Measurements from ENCODE around the gene LRRIQ1.
A peak's percentile ranks its signal among the peaks of the same experiment; 100 is the strongest.

The LRRIQ1 gene

DNA sequence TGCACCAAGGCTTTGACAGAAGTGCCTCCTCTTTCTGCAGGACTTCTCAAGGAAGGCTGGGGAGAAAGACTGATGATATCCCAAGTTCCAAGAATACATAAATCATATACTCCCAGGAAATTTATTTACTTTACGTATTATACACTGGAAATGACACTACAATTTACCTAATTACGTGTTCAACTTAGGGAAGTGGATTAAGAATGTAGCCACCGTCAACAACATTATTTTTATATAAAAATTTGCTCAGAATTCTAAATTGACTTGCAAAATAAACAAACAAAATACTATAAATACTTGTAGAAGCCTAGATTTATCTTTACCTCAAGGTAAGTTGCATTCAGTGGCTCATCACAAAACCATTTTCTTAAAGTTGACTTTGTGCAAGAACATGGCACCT, 19.0 kb upstream of the LRRIQ1 start:
- TF ChIP-seq, protein P1, sequence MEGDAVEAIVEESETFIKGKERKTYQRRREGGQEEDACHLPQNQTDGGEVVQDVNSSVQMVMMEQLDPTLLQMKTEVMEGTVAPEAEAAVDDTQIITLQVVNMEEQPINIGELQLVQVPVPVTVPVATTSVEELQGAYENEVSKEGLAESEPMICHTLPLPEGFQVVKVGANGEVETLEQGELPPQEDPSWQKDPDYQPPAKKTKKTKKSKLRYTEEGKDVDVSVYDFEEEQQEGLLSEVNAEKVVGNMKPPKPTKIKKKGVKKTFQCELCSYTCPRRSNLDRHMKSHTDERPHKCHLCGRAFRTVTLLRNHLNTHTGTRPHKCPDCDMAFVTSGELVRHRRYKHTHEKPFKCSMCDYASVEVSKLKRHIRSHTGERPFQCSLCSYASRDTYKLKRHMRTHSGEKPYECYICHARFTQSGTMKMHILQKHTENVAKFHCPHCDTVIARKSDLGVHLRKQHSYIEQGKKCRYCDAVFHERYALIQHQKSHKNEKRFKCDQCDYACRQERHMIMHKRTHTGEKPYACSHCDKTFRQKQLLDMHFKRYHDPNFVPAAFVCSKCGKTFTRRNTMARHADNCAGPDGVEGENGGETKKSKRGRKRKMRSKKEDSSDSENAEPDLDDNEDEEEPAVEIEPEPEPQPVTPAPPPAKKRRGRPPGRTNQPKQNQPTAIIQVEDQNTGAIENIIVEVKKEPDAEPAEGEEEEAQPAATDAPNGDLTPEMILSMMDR (conservative IDR thresholded peaks at IDR 0.05; ENCODE audit: low read depth, low read length) = no peak
- no peak overlapping the region for H3K4me3 ChIP-seq (ENCODE audit: low read depth, low read length)
- no peak for DNase-seq (ENCODE audit: low read depth)

DNA sequence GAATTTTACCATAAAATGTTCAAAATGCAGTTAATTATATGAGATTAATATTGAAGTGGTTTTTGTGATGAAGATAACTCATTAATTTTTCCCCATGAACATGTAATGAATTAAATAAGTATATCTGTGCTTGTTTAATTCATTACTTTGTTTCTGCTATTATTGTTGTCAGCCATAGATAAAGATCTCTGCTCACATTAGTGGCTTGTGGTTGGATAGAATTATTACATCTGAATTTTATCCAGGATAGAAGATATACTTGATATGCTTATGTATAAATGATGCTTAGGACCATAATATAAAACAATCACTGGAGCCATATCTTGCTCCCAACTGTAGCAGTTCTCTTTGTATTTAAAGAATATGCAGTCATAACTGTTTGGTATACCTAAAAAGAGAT, 18.5 kb upstream of the LRRIQ1 start:
- no peak overlapping the region for H3K4me3 ChIP-seq (ENCODE audit: low read depth, low read length)
- DNase-seq (ENCODE audit: low read depth) = no peak
- TF ChIP-seq, protein P1 (conservative IDR thresholded peaks at IDR 0.05; ENCODE audit: low read depth, low read length) = no peak

DNA sequence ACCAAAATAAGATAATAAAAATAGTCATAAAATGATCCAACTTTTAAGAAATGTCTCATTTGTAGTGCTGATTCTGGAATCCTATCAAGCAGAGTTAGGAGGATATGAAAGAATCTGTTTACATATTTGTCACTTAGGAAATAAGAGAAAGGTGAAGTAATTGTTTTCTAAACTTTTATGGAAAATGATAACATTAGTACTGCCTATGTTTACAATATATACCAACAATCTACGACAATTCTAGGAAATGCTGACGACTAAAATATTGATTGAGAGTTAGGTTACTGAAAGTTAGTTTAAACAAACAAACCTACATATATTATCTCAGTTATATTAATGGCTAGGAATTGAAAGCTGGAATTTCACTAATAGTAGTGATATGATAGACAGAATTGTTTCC, 18.1 kb upstream of the LRRIQ1 start:
- TF ChIP-seq, protein P1 (conservative IDR thresholded peaks at IDR 0.05; ENCODE audit: low read depth, low read length) = no peak
- DNase-seq (ENCODE audit: low read depth) = no peak

DNA sequence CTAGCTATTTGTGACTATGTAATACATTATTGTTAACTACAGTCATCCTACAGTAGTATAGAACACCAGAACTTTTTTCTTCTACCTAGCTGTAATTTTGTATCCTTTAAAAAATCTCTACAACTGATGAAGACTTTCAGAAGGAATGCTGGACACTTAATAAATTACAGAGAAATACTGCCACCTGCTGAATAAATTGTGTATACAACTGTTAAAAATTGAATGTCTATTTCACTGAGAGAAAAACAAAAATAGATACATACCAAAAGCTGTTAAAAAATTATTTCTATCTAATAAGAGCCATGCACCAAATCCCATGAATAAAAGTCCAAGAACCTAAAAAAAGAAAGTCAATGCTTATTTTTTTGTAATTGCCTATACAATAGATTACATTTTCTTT, 6.7 kb upstream of the LRRIQ1 start:
- DNase-seq (ENCODE audit: low read depth) = peak; percentile 60
- H3K4me3 ChIP-seq (ENCODE audit: low read depth, low read length) = no peak overlapping the region
- TF ChIP-seq, protein P1 (conservative IDR thresholded peaks at IDR 0.05; ENCODE audit: low read depth, low read length) = peak; percentile 42

More for the DNA sequence above, 18.1 kb upstream of the LRRIQ1 start:
- H3K4me3 ChIP-seq (ENCODE audit: low read depth, low read length) = no peak overlapping the region

DNA sequence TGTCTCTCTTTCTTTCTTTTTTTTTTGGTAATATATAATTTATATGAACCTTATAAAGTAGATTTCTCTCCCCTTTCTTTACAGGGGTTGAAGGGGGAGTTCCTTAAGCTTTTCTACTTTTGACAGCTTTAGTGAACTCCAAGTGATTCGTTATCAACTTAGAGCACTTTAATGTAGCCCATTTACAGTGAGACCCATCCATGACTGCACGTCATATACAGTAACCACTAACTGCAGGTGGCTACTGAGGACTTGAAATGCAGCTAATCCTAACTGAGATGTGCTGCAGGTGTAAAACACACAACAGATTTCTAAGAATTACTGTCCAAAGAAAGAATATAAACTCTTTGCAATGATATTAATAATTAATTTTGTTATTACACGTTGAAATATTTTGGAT, 582 bp downstream of the LRRIQ1 start:
- TF ChIP-seq, protein P1 (conservative IDR thresholded peaks at IDR 0.05; ENCODE audit: low read depth, low read length) = no peak
- no peak for DNase-seq (ENCODE audit: low read depth)
- H3K4me3 ChIP-seq (ENCODE audit: low read depth, low read length) = peak overlapping the region; percentile 78

DNA sequence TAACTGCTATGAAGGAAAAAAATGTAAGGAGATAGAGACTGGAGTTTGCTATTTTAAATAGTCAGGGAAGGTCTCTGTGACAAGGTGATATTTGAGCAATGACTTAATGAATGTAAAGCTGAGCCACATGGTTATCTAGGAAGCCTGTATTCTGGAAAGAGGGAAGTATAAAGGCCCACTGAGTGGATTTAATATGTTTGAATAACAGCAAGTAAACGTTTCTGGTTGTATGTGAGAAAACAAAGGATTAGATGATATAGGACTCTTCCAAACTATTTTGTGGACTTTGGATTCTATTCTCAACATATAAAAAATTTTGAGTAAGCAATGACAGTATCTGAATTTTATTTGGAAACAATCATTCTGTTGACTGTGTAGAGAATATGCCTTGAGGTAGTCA, 5.2 kb downstream of the LRRIQ1 start:
- TF ChIP-seq, protein P1 (conservative IDR thresholded peaks at IDR 0.05; ENCODE audit: low read depth, low read length) = no peak
- no peak overlapping the region for H3K4me3 ChIP-seq (ENCODE audit: low read depth, low read length)
- no peak for DNase-seq (ENCODE audit: low read depth)

DNA sequence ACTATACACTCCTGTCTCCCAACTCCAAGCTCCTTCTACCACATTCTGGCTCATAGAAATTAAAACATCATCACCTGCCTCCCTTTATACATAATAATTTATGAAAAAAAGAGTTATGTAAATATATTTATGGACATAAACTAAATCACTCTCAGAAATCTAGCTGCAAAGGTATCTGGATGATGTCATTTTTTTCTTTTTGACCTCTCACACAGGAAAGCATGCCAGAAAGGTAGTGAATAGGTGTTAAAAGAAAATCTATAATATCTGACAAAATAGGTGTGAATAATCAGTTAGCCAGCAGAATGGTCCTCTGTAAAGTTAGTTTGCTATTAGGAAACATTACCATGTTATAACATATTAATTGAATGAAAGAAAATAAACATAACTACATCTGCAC, 7.7 kb downstream of the LRRIQ1 start:
- no peak for DNase-seq (ENCODE audit: low read depth)
- H3K4me3 ChIP-seq (ENCODE audit: low read depth, low read length) = no peak overlapping the region
- TF ChIP-seq, protein P1 (conservative IDR thresholded peaks at IDR 0.05; ENCODE audit: low read depth, low read length) = no peak

Measured in choroid plexus epithelial cell (primary cell).